Activated gamma-delta T cell (primary cell): ENCODE measurements around the gene CDC25A.
"Not testable (repeated sequence)": the region's sequence is repeated elsewhere in the genome, so short reads cannot be mapped to it uniquely, and the experiment has no call there.

ENCODE experiments used
- DNase-seq: peaks from one replicate; lab custom pipeline; 2025; lab: John Stamatoyannopoulos, UW

The CDC25A gene

GRCh38 chr3:48141604-48142137 lies 46.5 kb downstream of the CDC25A start:
- DNase-seq = no peak

GRCh38 chr3:48140936-48141603 lies 47.1 kb downstream of the CDC25A start:
- DNase-seq = no peak

DNA sequence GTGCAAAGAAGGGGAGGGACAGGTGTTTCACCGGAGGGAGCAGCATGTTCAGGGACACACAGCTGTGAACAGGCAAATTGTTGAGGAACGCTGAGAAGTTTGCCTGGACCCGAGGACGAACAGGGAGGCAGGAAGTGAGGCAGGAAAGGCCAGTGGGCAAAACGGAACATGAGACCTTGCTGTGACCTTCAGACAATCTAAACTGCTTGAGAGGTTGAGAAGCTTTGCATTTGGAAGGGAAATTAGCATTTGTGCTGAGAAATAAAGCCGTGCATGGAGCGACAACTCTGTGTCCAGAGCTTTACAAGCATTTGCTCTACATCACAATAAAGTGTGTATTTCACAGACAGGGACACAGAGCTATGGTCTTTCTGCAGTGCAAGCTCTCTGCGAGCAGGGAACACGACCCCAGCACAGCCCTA lies 47.9 kb downstream of the CDC25A start:
- DNase-seq = no peak

DNA sequence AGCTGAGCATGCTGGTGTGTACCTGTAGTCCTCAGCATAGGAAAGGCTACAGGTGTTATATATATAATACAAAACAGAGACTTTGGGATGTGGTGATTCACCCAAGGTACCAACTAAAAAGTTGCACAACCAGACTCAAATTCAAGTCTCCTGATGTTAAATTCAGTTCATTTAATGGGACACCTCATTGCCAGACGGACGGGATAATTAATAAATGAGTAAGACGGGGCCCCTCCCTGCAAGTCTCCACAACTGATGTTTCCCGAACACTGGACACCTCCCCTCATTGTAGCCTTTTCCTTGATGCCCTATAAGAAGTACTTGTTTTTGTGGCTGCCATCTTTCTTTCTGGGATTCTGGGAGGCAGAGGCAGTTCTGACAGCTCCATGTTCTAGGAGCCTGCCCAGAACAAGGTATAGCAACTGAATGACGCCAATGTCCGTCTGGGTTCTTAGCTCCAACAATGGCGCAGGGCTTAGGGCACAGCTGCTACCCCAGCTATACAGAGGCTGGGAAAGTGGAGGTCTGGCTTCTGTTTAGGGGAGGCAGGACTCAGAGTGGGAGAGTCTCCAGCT lies 50.7 kb downstream of the CDC25A start:
- DNase-seq = no peak

- DNase-seq = no peak
Measured at GRCh38 chr3:48135552-48136495, 52.4 kb downstream of the CDC25A start.

DNA sequence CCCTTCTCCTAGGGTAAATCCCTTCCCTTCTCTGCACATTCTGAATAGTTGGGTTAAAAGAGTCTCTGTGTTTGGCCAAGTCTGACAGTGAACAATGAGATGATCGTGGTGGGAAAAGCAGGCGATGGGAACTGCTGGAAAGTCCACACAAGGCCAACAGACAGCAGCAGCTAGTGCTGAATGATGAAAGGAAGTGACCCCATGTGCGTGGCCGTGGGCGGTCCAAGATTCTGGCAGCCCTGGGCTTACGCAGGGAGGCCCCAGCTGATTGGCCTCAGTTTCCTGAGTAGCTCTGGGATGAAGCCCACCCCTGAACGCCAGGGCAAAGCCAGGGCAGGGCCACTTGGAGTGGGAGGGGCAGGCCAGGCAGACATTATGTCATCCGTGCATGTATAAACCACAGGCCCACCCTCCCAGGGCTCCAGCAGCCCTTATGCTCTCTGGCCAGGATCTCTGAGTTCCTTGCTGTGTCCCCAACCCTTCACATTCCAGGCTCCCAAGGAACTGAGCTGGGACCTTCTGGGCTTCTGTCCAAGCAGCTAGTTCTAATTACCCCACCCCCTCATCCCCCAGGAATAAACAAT lies 57.8 kb downstream of the CDC25A start:
- DNase-seq = no peak

DNA sequence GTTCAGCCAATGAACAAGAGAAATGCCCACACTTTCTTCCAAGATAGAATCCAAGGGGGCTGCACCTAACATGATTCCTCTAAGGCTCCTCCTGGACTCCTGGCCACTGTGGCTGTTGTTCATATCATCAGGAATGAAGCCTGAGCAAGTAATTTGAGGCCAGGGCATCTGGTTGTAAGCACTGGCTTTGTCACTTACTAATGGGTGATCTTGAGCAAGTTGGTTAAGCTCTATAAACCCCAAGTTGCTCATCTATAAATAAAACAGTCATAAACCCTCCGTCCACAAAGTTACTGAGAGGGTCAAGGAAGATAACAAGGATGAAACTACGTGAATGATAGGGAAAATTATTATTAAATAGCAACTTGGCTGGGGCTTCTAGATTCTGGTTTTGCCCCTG lies 58.3 kb downstream of the CDC25A start:
- DNase-seq = no peak

DNA sequence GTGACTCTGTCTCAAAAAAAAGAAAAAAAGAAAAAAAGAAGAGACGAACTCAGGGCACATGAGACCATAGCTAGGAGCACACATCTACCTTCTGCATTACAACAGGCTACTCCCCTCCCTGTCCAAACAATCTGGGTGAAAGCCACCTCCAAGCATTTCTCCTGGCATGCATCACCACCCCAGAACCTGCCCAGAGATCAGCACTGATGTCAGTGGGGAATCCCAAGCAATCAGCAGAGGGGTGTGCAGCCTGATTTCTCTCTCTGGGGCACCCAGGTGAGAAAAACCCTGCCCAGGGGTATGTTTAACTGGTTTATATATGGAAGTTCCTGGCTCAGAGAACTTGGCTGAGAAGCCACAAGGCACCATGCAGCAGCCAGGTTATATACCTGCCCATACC lies 59.4 kb downstream of the CDC25A start:
- DNase-seq = no peak

- DNase-seq = no peak
Measured at GRCh38 chr3:48125886-48126622, 62.2 kb downstream of the CDC25A start.

DNA sequence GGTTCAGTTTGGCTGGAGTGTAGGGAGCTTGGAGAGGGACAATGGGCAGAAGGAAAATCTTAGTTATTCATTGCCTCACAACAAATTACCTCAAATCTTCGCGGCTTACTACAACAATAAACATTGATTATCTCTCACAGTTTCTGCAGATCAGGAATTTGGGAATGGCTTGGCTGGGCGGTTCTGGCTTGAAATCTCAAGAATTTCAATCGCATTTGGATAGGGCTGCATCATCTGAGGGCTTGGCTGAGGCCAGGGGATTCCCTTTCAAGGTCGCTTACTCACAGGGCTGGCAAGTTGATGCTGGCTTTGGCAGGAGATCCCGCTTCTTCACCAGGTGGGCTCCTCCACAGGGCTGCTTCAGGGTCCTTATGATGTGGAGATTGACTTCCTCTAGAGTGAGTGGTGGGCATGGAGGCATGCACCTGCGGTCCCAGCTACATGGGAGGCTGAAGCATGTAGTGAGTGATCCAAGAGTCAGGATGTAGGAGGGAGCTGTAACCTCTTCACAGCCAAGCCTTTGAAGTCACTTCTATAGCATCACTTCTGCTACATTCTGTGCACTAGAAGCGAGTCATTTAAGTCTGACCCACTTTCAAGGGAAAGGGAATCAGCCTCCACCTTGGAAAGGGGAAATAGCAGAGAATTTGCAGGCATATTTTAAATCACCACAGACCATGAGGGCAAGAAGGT lies 63.1 kb downstream of the CDC25A start:
- DNase-seq = no peak

DNA sequence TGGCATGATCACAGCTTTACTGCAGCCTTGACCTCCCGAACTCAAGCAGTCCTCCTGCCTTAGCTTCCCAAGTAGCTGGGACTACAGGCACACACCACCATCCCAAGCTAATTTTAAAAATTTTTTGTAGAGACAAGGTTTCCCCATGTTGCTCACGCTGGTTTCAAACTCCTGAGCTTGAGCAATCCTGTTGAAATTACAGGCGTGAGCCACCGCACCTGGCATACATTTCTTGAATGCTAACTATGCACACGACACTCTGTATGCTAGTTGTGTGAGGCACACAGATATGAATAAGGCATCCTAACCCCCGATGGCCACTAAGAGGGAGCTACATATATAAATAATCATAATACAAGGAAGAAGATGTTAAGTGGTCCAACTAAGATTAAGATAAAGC lies 64.9 kb downstream of the CDC25A start:
- DNase-seq = no peak

- DNase-seq = no peak
Measured at GRCh38 chr3:48122504-48122903, 65.7 kb downstream of the CDC25A start.

- DNase-seq = no peak
Measured at GRCh38 chr3:48120223-48120622, 68.0 kb downstream of the CDC25A start.

DNA sequence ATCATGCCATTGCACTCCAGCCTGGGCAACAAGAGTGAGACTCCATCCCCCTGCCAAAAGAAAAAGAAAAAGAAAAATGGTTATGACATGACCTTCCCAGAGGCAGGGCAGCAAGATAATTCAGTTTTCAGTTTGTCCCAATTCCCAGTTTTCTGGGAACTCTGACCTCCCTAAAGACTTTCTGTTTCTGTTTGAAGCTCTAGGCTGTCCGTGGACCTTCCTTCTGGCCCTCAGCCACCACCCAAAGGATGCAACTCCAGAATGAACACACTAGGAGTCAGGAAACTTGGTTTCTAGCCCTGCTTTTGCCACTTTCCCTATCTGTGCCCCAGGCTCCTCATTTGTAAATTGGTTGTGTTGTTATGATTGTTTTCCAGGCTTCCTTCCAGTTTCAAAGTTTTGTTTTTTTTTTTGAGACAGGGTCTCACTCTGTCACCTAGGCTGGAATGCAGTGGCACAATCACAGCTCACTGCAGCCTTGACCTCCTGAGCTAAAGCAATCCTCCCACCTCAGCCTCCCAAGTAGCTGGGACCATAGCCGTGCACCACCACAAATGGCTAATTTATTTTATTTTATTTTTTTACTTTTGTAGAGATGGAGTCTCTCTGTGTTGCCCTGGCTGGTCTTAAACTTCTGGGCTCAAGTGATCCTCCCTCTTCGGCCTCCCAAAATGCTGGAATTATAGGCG lies 68.6 kb downstream of the CDC25A start:
- no peak for DNase-seq

GRCh38 chr3:48118928-48119327 lies 69.3 kb downstream of the CDC25A start:
- no peak for DNase-seq

DNA sequence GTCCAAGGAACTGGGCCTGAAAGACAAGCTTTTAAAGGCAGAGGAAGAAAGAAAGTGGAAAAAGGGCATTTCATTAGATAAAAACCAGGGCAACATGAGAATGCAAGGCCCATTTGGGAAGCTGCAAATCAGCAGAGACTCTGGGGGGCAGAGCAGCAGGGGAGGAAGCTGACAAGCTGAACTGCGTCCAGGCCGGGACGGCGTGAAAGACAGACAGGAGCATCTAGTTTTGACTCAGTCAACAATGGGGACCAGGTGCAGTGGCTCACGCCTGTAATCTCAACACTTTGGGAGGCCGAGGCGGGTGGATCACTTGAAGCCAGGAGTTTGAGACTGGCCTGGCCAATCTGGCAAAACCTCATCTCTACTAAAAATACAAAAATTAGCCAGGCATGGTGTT lies 69.9 kb downstream of the CDC25A start:
- DNase-seq = no peak

GRCh38 chr3:48112813-48113212 lies 75.4 kb downstream of the CDC25A start:
- no peak for DNase-seq

- not testable (repeated sequence) for DNase-seq
Measured at GRCh38 chr3:48112108-48112791, 76.0 kb downstream of the CDC25A start.

- no peak for DNase-seq
Measured at GRCh38 chr3:48110463-48110862, 77.8 kb downstream of the CDC25A start.

- no peak for DNase-seq
Measured at GRCh38 chr3:48107227-48107626, 81.0 kb downstream of the CDC25A start.
